Measurements from ENCODE around the gene PLAC8L1.

Gene PLAC8L1

DNA sequence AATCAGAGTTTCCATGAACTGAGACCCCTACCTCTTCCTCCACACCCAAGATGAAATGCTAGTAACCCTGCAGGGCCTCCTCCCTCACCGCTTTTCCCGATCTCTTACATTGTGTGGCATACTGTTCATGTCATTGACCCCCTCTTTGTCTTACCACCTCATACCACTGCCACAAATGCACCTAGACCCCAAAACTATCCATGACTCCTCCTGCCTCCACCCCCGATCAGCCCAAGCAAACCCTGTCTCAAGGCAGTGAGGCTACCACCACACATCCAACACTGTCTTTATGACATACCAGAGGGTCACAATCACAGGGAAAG is 55.7 kb downstream of the PLAC8L1 start:
- Mint-ChIP-seq H3K27ac (no peak overlapping the region), H3K9me3 (no peaks in the 10 kb centered on the region), H3K36me3 (ENCODE audit: insufficient read depth) (no peaks in the 10 kb centered on the region), H3K4me1 (ENCODE audit: low read depth in 2 of 2) (no peaks in the 10 kb centered on the region), H3K27me3 (peaks cover 20 to 28% of the 10 kb centered on the region in 2 donors), H3K4me3 (no peak overlapping the region)
- DNase-seq (no peak), ATAC-seq (replicated peaks) (no peak)

DNA sequence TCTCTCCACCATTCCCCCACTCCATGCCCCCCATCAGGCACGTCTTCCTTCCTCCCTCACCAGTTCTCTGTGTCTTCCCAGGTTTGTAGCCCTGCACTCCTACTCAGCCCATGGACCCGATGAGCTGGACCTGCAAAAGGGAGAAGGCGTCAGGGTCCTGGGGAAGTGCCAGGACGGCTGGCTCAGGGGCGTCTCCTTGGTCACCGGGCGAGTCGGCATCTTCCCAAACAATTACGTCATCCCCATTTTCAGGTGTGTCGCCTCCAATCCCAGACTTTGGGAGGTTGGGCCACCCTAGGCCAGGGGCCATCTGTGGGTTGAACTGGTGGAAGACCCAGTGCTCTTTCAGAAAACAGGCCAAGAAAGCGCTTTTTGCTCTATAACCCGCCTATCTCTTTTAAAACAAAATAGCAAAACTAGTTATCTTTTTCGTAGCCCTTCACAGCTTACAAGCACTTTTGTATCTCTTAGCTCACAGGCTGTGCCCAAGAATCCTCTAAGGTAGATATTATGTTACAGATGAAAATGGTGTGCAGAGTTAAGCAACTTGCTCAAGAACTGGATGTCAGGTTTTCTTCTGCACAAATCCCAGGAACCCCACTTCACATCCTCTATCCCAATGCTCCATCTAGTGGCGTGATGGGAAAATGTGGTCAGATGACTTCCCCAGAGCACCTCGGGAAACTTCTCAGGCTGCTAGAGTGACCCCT is 56.2 kb downstream of the PLAC8L1 start:
- no peak for ATAC-seq (replicated peaks)
- H3K27me3 Mint-ChIP-seq, result peaks cover 20 to 28% of the 10 kb centered on the region in 2 donors
- no peaks in the 10 kb centered on the region for H3K9me3 Mint-ChIP-seq
- no peak overlapping the region for H3K4me3 Mint-ChIP-seq
- no peaks in the 10 kb centered on the region for H3K36me3 Mint-ChIP-seq (ENCODE audit: insufficient read depth)
- DNase-seq, result no peak
- H3K4me1 Mint-ChIP-seq (ENCODE audit: low read depth in 2 of 2), result no peaks in the 10 kb centered on the region
- H3K27ac Mint-ChIP-seq, result no peak overlapping the region

DNA sequence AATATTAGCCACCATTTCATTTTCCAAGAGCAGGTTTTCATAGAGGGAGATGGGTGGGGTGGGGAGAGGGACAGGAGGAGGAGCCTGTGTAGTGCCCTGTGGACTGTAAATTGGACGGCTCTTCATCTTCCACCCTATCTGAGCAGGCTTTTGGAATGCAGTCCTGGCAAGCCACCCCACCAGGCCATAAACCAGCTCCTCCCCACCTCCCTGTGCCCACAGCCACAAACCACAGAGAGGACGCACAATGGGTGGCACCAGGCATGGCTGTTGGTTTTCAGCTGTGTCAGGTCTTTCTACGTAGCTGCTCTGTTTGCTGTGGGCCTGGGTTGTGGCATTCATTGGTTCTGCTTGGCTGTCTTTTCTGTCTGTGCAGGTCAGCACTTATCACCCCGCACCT is 58.0 kb downstream of the PLAC8L1 start:
- DNase-seq, result no peak
- Mint-ChIP-seq H3K27me3 (peaks cover 20 to 26% of the 10 kb centered on the region in 2 donors), H3K27ac (no peak overlapping the region), H3K4me1 (ENCODE audit: low read depth in 2 of 2) (no peaks in the 10 kb centered on the region), H3K4me3 (no peak overlapping the region), H3K9me3 (no peaks in the 10 kb centered on the region), H3K36me3 (ENCODE audit: insufficient read depth) (no peaks in the 10 kb centered on the region)
- no peak for ATAC-seq (replicated peaks)

DNA sequence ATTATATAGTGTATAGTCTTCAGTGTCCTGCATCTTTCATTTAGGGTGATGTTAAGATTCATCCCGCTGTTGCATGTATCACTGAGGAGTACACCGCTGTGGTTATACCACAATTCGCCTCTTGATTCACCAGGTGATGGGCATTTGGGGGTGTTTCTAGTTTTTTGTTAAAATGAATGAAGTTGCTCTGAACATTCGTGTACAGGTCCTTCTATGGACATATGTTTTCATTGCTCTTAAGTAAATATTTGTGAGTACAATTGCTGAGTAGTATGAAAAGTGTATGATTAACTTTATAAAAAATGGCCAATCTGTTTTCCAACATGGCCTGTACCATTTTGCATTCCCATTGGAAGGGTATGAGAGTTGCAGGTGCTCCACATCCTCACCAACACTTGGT is 61.7 kb downstream of the PLAC8L1 start:
- no peak for ATAC-seq (replicated peaks)
- Mint-ChIP-seq H3K27me3 (peaks cover 0 to 3% of the 10 kb centered on the region in 2 donors), H3K4me1 (ENCODE audit: low read depth in 2 of 2) (no peaks in the 10 kb centered on the region), H3K27ac (no peak overlapping the region), H3K9me3 (no peaks in the 10 kb centered on the region), H3K4me3 (no peak overlapping the region), H3K36me3 (ENCODE audit: insufficient read depth) (no peaks in the 10 kb centered on the region)
- DNase-seq, result no peak

DNA sequence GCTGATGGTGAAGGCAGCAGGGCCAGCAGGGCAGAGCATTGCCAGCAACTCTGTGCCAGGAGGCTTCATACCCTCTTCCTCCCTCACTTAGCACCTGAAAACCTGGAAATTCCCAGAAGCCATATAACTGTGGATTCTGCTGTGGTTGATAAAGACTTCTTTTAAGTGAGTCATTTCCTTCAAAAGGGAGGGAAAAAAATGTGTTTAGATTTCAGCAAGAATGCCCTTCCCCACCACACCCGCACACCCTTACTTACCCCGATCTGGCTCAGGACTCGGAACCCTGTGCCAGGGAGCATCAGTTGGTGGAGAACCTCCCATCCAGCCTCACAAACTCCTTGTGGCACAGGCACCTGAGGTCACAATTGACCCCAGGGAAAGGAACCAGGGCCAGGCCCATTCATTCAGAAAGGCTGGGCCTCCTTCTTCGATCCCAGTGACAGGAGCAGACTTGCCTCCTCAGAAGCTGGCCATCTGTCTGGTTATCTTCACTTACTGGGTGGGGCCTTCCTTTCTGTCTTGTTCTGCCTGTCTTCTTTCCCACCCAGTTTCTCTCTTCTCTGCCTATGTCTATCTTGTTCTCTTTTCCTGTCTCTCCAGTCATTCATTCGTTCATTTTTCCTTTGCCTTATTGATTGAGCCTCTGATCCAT is 62.6 kb downstream of the PLAC8L1 start:
- no peak for ATAC-seq (replicated peaks)
- no peak for DNase-seq
- H3K36me3 Mint-ChIP-seq (ENCODE audit: insufficient read depth), result no peaks in the 10 kb centered on the region
- H3K27ac Mint-ChIP-seq, result no peak overlapping the region
- H3K9me3 Mint-ChIP-seq, result no peaks in the 10 kb centered on the region
- no peaks in the 10 kb centered on the region for H3K27me3 Mint-ChIP-seq
- H3K4me3 Mint-ChIP-seq, result no peak overlapping the region
- no peaks in the 10 kb centered on the region for H3K4me1 Mint-ChIP-seq (ENCODE audit: low read depth in 2 of 2)

DNA sequence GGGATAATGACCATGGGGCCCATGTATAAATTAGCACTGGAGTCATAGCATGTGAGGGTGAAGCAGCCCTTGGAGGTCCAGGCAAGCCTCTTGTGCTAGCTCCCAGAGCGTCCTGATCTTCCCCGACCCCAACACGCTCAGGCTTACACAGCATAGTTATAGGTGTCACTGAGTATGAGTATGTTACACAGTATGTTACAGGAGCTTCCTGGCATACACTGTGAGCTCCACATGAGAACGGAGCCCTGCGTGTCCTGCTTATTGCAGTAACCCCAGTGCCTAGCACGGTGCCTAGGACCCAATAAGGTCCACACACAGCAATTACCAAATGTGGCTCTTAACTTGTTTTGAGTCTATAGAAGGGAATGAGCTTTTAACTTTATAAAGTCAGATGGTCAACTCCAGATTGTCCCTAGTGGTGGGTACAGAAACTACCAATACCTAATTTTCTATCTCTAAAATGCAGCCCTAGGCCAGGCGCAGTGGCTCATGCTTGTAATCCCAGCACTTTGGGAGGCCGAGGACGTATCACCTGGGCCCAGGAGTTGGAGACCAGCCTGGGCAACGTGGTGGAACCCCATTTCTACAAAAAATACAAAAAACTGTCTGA is 64.1 kb downstream of the PLAC8L1 start:
- no peaks in the 10 kb centered on the region for H3K4me1 Mint-ChIP-seq (ENCODE audit: low read depth in 2 of 2)
- no peak for ATAC-seq (replicated peaks)
- no peaks in the 10 kb centered on the region for H3K9me3 Mint-ChIP-seq
- DNase-seq, result no peak
- no peak overlapping the region for H3K4me3 Mint-ChIP-seq
- no peak overlapping the region for H3K27ac Mint-ChIP-seq
- H3K27me3 Mint-ChIP-seq, result no peaks in the 10 kb centered on the region
- H3K36me3 Mint-ChIP-seq (ENCODE audit: insufficient read depth), result no peaks in the 10 kb centered on the region

DNA sequence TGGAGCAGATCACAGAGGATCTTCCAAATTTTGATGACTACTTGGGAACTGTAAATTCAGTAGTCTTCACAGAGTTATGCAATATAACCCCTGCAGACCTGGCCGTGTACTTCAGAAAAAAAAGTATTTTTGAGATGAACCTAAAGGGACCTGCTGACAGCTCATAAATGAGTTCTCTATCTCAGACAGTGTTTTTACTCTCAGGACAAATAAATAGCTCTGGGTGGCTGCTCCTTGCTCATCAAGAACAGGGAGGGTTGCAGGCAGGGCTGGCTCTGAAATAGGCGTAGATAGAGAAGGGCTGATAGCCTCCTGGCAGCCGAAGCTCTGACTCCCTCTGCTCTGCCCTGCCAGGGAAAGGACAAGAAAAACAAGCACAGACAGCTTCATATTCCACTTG is 64.8 kb downstream of the PLAC8L1 start:
- ATAC-seq (replicated peaks), result no peak
- no peaks in the 10 kb centered on the region for H3K36me3 Mint-ChIP-seq (ENCODE audit: insufficient read depth)
- H3K4me3 Mint-ChIP-seq, result no peak overlapping the region
- H3K4me1 Mint-ChIP-seq (ENCODE audit: low read depth in 2 of 2), result no peaks in the 10 kb centered on the region
- no peak for DNase-seq
- H3K27me3 Mint-ChIP-seq, result no peaks in the 10 kb centered on the region
- no peaks in the 10 kb centered on the region for H3K9me3 Mint-ChIP-seq
- H3K27ac Mint-ChIP-seq, result no peak overlapping the region

DNA sequence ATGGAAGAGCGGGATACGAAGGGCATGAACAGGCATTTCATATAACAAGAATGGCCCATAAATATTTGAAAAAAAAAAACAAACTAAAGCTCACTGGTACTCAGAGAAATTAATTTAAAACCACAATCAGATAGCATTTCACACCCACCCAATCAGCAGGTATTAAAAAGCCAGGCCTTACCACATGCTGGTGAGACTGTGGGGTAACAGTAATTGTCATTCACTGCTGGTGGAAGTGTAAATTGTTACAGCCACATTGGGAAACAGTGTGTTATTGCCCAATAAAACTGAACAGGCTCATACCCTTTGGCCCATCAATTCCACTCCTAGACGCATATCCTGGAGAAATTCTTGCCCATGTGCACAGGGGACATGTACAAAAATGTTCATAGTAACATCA is 66.0 kb downstream of the PLAC8L1 start:
- no peaks in the 10 kb centered on the region for H3K4me1 Mint-ChIP-seq (ENCODE audit: low read depth in 2 of 2)
- DNase-seq (no peak), ATAC-seq (replicated peaks) (peak; percentile 29)
- H3K4me3 Mint-ChIP-seq, result no peak overlapping the region
- H3K36me3 Mint-ChIP-seq (ENCODE audit: insufficient read depth), result no peaks in the 10 kb centered on the region
- no peaks in the 10 kb centered on the region for H3K9me3 Mint-ChIP-seq
- no peak overlapping the region for H3K27ac Mint-ChIP-seq
- no peaks in the 10 kb centered on the region for H3K27me3 Mint-ChIP-seq

DNA sequence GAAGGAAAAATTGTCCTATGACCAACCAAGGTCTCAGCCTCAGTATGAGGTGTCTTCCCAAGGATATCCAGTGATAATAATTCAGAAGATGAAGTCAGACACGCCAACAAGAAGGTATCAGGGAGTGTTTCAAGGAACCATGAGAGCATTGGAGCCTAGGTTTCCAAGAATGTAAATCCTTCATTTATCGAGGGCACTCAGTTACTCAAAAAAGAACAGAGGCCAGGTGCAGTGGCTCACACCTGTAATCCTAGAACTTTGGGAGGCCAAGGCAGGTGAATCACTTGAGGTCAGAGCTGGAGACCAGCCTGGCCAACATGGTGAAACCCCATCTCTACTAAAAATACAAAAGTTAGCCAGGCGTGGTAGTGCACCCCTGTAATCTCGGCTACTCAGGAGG is 70.8 kb downstream of the PLAC8L1 start:
- no peaks in the 10 kb centered on the region for H3K27me3 Mint-ChIP-seq
- DNase-seq, result no peak
- H3K4me1 Mint-ChIP-seq (ENCODE audit: low read depth in 2 of 2), result no peaks in the 10 kb centered on the region
- ATAC-seq (replicated peaks), result no peak
- H3K4me3 Mint-ChIP-seq, result no peak overlapping the region
- no peaks in the 10 kb centered on the region for H3K36me3 Mint-ChIP-seq (ENCODE audit: insufficient read depth)
- H3K9me3 Mint-ChIP-seq, result no peaks in the 10 kb centered on the region
- no peak overlapping the region for H3K27ac Mint-ChIP-seq
